OCI-LY3 (cell line): ENCODE results near the gene NOS1AP.

Experiments
- EZH2phosphoT487 ChIP-seq: fragments of 200-600 bp; shearing (Covaris generic); IDR thresholded peaks from 2 replicates; pipeline ENCODE4 v1.6.1; 2018; ENCODE audit warnings: antibody characterized with exemption, mixed run types, low read depth
- TF ChIP-seq, protein P1 (sequence below): fragments of 200-600, 300-600 bp; sonication (generic); IDR thresholded peaks from 2 replicates; pipeline ENCODE4 v1.5.1; 2014; ENCODE audit warnings: antibody characterized with exemption, low read length, low read depth

DNA sequence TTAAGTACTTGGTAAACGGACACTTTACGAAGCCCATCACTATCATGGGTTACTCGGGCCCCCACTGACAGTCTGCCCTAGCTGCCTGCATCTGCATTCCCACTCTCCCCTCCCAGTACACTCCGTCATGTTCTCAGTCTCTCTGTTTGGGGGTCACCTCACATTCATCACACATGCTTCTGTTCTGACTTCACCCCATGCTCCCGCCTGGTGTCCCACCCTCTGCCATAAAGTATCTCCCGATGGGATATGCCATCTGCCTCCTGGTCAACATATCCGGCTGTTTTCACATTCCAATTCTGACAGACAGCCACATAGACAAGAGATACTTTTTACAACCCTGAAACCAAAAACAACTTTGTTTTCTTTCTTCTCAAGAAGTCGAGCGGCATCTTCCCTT, 46.9 kb upstream of the NOS1AP start:
- TF ChIP-seq, protein P1, sequence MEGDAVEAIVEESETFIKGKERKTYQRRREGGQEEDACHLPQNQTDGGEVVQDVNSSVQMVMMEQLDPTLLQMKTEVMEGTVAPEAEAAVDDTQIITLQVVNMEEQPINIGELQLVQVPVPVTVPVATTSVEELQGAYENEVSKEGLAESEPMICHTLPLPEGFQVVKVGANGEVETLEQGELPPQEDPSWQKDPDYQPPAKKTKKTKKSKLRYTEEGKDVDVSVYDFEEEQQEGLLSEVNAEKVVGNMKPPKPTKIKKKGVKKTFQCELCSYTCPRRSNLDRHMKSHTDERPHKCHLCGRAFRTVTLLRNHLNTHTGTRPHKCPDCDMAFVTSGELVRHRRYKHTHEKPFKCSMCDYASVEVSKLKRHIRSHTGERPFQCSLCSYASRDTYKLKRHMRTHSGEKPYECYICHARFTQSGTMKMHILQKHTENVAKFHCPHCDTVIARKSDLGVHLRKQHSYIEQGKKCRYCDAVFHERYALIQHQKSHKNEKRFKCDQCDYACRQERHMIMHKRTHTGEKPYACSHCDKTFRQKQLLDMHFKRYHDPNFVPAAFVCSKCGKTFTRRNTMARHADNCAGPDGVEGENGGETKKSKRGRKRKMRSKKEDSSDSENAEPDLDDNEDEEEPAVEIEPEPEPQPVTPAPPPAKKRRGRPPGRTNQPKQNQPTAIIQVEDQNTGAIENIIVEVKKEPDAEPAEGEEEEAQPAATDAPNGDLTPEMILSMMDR = no peak
- no peak for TF ChIP-seq EZH2phosphoT487
